Neural progenitor cell (in vitro differentiated cells): ENCODE results near the gene SPATA3. TPM values are rescaled to one million over a fixed set of nuclear protein-coding genes. Genes with fewer than 3 reads are reported as not detected.

Experiments used
- DNase-seq: peaks from one replicate; pipeline ENCODE4 v3.0.0-alpha.2; 2016; ENCODE audit warnings: low spot score
- H2AFZ ChIP-seq: fragments of 200-600 bp; sonication (generic); replicated peaks from 2 replicates; pipeline ENCODE4 v1.6.1; 2016; ENCODE audit warnings: antibody characterized with exemption
- H3F3A ChIP-seq: fragments of 200-600 bp; sonication (generic); 2 replicates; pipeline ENCODE4 v1.6.1; 2016; ENCODE audit warnings: antibody characterized with exemption, low read depth
- H3K27ac ChIP-seq: fragments of 200-600 bp; sonication (generic); 2 replicates; pipeline ENCODE4 v1.5.1; 2016; ENCODE audit warnings: mild to moderate bottlenecking
- H3K27me3 ChIP-seq: fragments of 200-600 bp; sonication (generic); 2 replicates; pipeline ENCODE4 v1.6.1; 2016; ENCODE audit warnings: mild to moderate bottlenecking, moderate library complexity
- H3K36me3 ChIP-seq: fragments of 200-600 bp; sonication (generic); 2 replicates; pipeline ENCODE4 v1.5.1; 2016
- H3K4me1 ChIP-seq: fragments of 200-600 bp; sonication (generic); 2 replicates; pipeline ENCODE4 v1.6.1; 2016; ENCODE audit warnings: mixed run types
- H3K4me2 ChIP-seq: fragments of 200-600 bp; sonication (generic); 2 replicates; pipeline ENCODE4 v1.6.1; 2016
- H3K4me3 ChIP-seq: fragments of 200-600 bp; sonication (generic); 2 replicates; pipeline ENCODE4 v1.5.1; 2016
- H3K79me2 ChIP-seq: fragments of 200-600 bp; sonication (generic); 2 replicates; pipeline ENCODE4 v1.6.1; 2016; ENCODE audit warnings: low read depth
- H3K9ac ChIP-seq: fragments of 200-600 bp; sonication (generic); 2 replicates; pipeline ENCODE4 v1.6.1; 2016
- H3K9me3 ChIP-seq: fragments of 200-600 bp; sonication (generic); 2 replicates; pipeline ENCODE4 v1.5.1; 2016; ENCODE audit warnings: low read depth
- H4K20me1 ChIP-seq: fragments of 200-600 bp; sonication (generic); 2 replicates; pipeline ENCODE4 v1.6.1; 2016; ENCODE audit warnings: low read depth
- H3K27ac Mint-ChIP-seq: 3 replicates; pipeline ENCODE4 v1.8.0; 2021; ENCODE audit warnings: mixed read lengths
- H3K27me3 Mint-ChIP-seq: 2 replicates; pipeline ENCODE4 v1.8.0; 2022; ENCODE audit warnings: low read depth, mild to moderate bottlenecking, inconsistent platforms, moderate library complexity, mixed read lengths; ENCODE audit not compliant: insufficient read depth
- H3K36me3 Mint-ChIP-seq: 3 replicates; pipeline ENCODE4 v1.8.0; 2021; ENCODE audit warnings: mixed read lengths
- H3K4me1 Mint-ChIP-seq: 3 replicates; pipeline ENCODE4 v1.8.0; 2021; ENCODE audit warnings: mixed read lengths
- H3K4me3 Mint-ChIP-seq: 3 replicates; pipeline ENCODE4 v1.8.0; 2021; ENCODE audit warnings: mild to moderate bottlenecking, moderate library complexity, mixed read lengths
- H3K9me3 Mint-ChIP-seq: 3 replicates; pipeline ENCODE4 v1.8.0; 2020; ENCODE audit warnings: mixed read lengths
- CTCF ChIP-seq: fragments of 200-600 bp; sonication (generic); IDR thresholded peaks from 2 replicates; pipeline ENCODE4 v1.5.1; 2017; ENCODE audit warnings: antibody characterized with exemption, mild to moderate bottlenecking
- EZH2 ChIP-seq: fragments of 200-600 bp; sonication (generic); IDR thresholded peaks from 2 replicates; pipeline ENCODE4 v1.6.1; 2017; ENCODE audit warnings: antibody characterized with exemption, mild to moderate bottlenecking, moderate library complexity
- EZH2phosphoT487 ChIP-seq: fragments of 200-600 bp; sonication (generic); IDR thresholded peaks from 2 replicates; pipeline ENCODE4 v1.6.1; 2017; ENCODE audit warnings: antibody characterized with exemption
- total RNA-seq: library from RNA; depleted of rRNA; stranded (reverse); fragments of >200 nt; gene quantifications from 2 replicates; pipeline ENCODE4 v1.2.3, GENCODE V29; 2015; ENCODE audit warnings: low replicate concordance

The SPATA3 gene
- total RNA-seq, 1 donor from 2014 or later: not detected

- Histone ChIP-seq H3K4me1 (peaks cover 13% of the 10 kb centered on the region), H3K4me2 (no peak overlapping the region), H3K4me3 (no peak overlapping the region), H4K20me1 (peaks cover 20% of the 10 kb centered on the region), H3F3A (no peaks in the 10 kb centered on the region), H3K9ac (no peak overlapping the region), H3K36me3 (no peaks in the 10 kb centered on the region), H2AFZ (no peak overlapping the region), H3K27me3 (peaks cover 55% of the 10 kb centered on the region), H3K9me3 (no peaks in the 10 kb centered on the region), H3K27ac (no peak overlapping the region), H3K79me2 (peaks cover 21% of the 10 kb centered on the region)
- no peaks in the 10 kb centered on the region for H3K36me3 Mint-ChIP-seq
- DNase-seq: no peak
- peaks cover 20% of the 10 kb centered on the region for H3K4me1 Mint-ChIP-seq
- peak overlapping the region; percentile 2 for H3K4me3 Mint-ChIP-seq
- no peaks in the 10 kb centered on the region for H3K9me3 Mint-ChIP-seq
- TF ChIP-seq EZH2 (no peak), CTCF (no peak), EZH2phosphoT487 (no peak)
- H3K27me3 Mint-ChIP-seq: peaks cover 18% of the 10 kb centered on the region
- H3K27ac Mint-ChIP-seq: peak overlapping the region; percentile 46
These were observed 57.9 kb downstream of the SPATA3 start for GRCh38 chr2:231053846-231054245.

GRCh38 chr2:231056453-231057416, 60.8 kb downstream of the SPATA3 start, which contains the start of gene PSMD1:
PSMD1 (plus strand) TSS chr2:231056867; CDS start chr2:231057026, 159 bp downstream.
- TF ChIP-seq CTCF (peak; percentile 86), EZH2phosphoT487 (no peak), EZH2 (no peak)
- peaks cover 30% of the 10 kb centered on the region for H3K27me3 ChIP-seq
- H3K4me1 ChIP-seq: peaks cover 13% of the 10 kb centered on the region
- H3K9me3 ChIP-seq: no peaks in the 10 kb centered on the region
- peaks cover 46% of the 10 kb centered on the region for H4K20me1 ChIP-seq
- H3K9ac ChIP-seq: peak within 1 kb of the TSS; percentile 96
- peak; percentile 95 for DNase-seq
- H3K4me3 Mint-ChIP-seq: peak within 1 kb of the TSS; percentile 98
- no peaks in the 10 kb centered on the region for H3K9me3 Mint-ChIP-seq
- peak within 1 kb of the TSS; percentile 76 for H3K4me3 ChIP-seq
- peaks cover 50% of the 10 kb centered on the region for H3K79me2 ChIP-seq
- H3K4me2 ChIP-seq: peak within 1 kb of the TSS; percentile 89
- H3K27ac Mint-ChIP-seq: peak within 1 kb of the TSS; percentile 100
- peaks cover 26% of the 10 kb centered on the region for H3K4me1 Mint-ChIP-seq
- H3K27me3 Mint-ChIP-seq: peaks cover 16% of the 10 kb centered on the region
- no peaks in the 10 kb centered on the region for H3K36me3 Mint-ChIP-seq
- no peaks in the 10 kb centered on the region for H3F3A ChIP-seq
- H2AFZ ChIP-seq: peak within 1 kb of the TSS; percentile 98
- H3K27ac ChIP-seq: peak within 1 kb of the TSS; percentile 99
- no peaks in the 10 kb centered on the region for H3K36me3 ChIP-seq

GRCh38 chr2:231057590-231057989, 61.7 kb downstream of the SPATA3 start:
- H3K9me3 Mint-ChIP-seq: no peaks in the 10 kb centered on the region

More at GRCh38 chr2:231057590-231057989, 61.7 kb downstream of the SPATA3 start:
- Histone ChIP-seq H2AFZ (no peak overlapping the region), H3K4me1 (peaks cover 13% of the 10 kb centered on the region), H3K4me3 (peak overlapping the region; percentile 76), H3K9ac (peak overlapping the region; percentile 96), H3K36me3 (peaks cover 7% of the 10 kb centered on the region), H3K4me2 (peak overlapping the region; percentile 89), H3F3A (peaks cover 3% of the 10 kb centered on the region), H3K27ac (no peak overlapping the region), H3K9me3 (no peaks in the 10 kb centered on the region), H3K27me3 (peaks cover 21% of the 10 kb centered on the region), H3K79me2 (peaks cover 57% of the 10 kb centered on the region), H4K20me1 (peaks cover 54% of the 10 kb centered on the region)
- H3K4me3 Mint-ChIP-seq: peak overlapping the region; percentile 98
- peaks cover 4% of the 10 kb centered on the region for H3K36me3 Mint-ChIP-seq
- H3K27ac Mint-ChIP-seq: peak overlapping the region; percentile 86
- DNase-seq: peak; percentile 26
- no peak for TF ChIP-seq EZH2phosphoT487
- H3K27me3 Mint-ChIP-seq: peaks cover 12% of the 10 kb centered on the region
- H3K4me1 Mint-ChIP-seq: peaks cover 26% of the 10 kb centered on the region

Other genes starting within 250 kb of the SPATA3 start
- 84.6 and 146 TPM in 2 replicates for gene ITM2C, start 131.2 kb upstream of the SPATA3 start, total RNA-seq
- gene GPR55, start 70.9 kb upstream of the SPATA3 start, total RNA-seq: not detected in 2 replicates
- gene C2orf72, start 41.4 kb downstream of the SPATA3 start, total RNA-seq: 2.4 TPM in 2 replicates
- gene PSMD1, start 60.7 kb downstream of the SPATA3 start, total RNA-seq: 101 and 132 TPM in 2 replicates
- not detected in 2 replicates for gene HTR2B, start 128.9 kb downstream of the SPATA3 start, total RNA-seq
- gene ARMC9, start 202.5 kb downstream of the SPATA3 start, total RNA-seq: 42.8 and 45.8 TPM in 2 replicates